GM12865 (cell line): ENCODE results near the gene PIGU.
A peak's percentile ranks its signal among the peaks of the same experiment; 100 is the strongest.

Experiments
- DNase-seq: peaks from one replicate; pipeline ENCODE4 v3.0.0; 2010; ENCODE audit warnings: low read depth
- H3K4me3 ChIP-seq: 2 replicates; pipeline ENCODE4 v1.5.1; 2011; ENCODE audit warnings: mild to moderate bottlenecking, low read depth, low read length, control low read depth
- TF ChIP-seq, protein P1 (sequence below): IDR thresholded peaks from 2 replicates; pipeline ENCODE4 v1.5.1; 2011; ENCODE audit warnings: low read length, control low read depth, low read depth, inconsistent platforms; ENCODE audit not compliant: insufficient read depth; ENCODE audit errors: missing control alignments

Gene PIGU

GRCh38 chr20:34647737-34648136 is 29.2 kb downstream of the PIGU start:
- no peak overlapping the region for H3K4me3 ChIP-seq
- no peak for DNase-seq
- TF ChIP-seq, protein P1, sequence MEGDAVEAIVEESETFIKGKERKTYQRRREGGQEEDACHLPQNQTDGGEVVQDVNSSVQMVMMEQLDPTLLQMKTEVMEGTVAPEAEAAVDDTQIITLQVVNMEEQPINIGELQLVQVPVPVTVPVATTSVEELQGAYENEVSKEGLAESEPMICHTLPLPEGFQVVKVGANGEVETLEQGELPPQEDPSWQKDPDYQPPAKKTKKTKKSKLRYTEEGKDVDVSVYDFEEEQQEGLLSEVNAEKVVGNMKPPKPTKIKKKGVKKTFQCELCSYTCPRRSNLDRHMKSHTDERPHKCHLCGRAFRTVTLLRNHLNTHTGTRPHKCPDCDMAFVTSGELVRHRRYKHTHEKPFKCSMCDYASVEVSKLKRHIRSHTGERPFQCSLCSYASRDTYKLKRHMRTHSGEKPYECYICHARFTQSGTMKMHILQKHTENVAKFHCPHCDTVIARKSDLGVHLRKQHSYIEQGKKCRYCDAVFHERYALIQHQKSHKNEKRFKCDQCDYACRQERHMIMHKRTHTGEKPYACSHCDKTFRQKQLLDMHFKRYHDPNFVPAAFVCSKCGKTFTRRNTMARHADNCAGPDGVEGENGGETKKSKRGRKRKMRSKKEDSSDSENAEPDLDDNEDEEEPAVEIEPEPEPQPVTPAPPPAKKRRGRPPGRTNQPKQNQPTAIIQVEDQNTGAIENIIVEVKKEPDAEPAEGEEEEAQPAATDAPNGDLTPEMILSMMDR, result no peak

DNA sequence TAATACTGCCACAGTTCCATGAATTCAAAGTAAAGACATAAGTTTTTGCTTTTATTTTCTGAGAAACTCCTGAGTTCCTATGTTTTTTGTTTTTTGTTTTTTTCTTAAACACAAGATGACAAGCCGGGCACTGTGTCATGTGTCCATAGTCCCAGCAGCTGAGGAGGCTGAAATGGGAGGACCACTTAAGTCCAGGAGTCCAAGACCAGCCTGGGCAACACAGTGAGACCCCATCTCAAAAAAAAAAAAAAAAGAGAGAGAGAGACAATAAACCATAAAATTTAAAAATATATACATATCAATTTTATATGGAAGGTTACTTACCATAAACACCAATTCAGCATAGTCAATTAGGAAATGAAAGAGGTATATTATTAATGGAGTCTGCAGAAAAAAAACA is 31.9 kb downstream of the PIGU start:
- no peak for DNase-seq
- TF ChIP-seq, protein P1, result no peak
- H3K4me3 ChIP-seq, result no peak overlapping the region

DNA sequence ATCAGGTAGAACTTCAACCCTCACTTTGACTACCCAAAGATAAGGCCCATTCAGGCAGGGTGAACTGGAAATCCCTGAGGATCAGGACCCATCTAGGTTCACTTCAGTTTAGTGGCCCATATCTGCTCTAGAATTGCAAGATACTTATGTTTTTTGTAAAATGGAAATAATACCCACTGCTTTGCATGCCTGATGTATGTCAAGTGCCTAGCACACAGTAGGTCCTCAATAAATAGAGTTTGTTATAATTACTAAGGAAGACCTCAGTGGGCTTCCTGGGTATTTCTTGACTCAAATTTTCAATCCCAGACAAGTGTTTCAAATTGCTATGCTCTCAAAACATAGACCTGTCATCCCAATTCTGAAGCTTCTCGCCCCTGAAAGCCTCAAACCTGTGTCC is 32.5 kb downstream of the PIGU start:
- H3K4me3 ChIP-seq, result no peak overlapping the region
- TF ChIP-seq, protein P1, result no peak
- DNase-seq, result no peak

GRCh38 chr20:34643928-34644327 is 33.0 kb downstream of the PIGU start:
- DNase-seq, result no peak
- TF ChIP-seq, protein P1, result no peak
- no peak overlapping the region for H3K4me3 ChIP-seq

GRCh38 chr20:34642009-34642408 is 34.9 kb downstream of the PIGU start:
- TF ChIP-seq, protein P1, result no peak
- DNase-seq, result peak; percentile 44

DNA sequence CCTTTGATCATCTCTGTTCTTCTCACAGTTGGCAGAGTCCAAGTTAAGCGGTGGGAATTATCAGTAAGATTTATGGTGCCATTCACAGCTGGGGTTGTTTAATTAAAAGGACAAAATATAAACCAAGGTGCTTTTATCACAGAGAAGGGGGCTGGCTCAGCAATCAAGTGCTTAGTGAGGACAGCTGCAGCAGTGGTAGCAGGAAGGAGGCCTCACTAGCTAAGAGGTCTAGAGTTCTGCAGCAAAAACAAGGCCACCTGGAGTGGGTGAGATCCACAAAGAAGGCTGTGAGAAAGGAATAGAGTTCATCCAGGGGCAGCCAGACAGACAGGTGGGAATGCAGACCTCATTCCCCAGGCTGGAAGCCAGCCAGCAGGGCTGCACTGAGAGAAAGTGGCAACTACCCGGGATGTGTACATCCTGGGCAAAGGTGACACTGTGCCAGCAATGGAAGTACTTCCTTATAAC is 37.1 kb downstream of the PIGU start:
- no peak overlapping the region for H3K4me3 ChIP-seq
- DNase-seq, result no peak
- TF ChIP-seq, protein P1, result no peak

More at GRCh38 chr20:34642009-34642408, 34.9 kb downstream of the PIGU start:
- no peak overlapping the region for H3K4me3 ChIP-seq

DNA sequence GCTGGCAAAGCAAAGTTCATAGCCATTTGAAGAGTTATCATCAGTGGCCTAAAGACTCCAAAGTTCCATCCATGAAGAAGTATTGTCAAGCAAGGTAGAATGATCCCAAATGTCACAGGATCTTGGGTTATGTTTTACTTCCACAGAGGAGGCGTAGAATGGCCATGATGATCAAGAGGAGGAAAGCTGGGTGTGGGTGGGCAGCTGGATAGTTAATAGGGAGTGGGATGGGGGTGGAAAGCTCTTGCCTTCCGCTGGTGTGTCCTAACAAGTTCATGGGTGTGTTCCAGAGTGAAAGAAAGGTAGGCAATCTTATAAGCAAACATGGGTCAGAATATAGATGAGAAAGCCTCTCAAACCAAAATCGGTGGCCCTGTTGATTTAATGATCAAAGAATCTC is 38.4 kb downstream of the PIGU start:
- no peak for DNase-seq
- TF ChIP-seq, protein P1, result no peak

More for the DNA sequence above, 38.4 kb downstream of the PIGU start:
- H3K4me3 ChIP-seq, result no peak overlapping the region
